HG02852 (cell line): ENCODE results near the gene FIGN.

ENCODE experiments used
- ATAC-seq: cut with Tn5 transposase; IDR thresholded peaks from one replicate; pipeline ENCODE4 v1.9.1; 2021; ENCODE audit warnings: mild to moderate bottlenecking, moderate library complexity; ENCODE audit not compliant: unreplicated experiment

Gene FIGN

DNA sequence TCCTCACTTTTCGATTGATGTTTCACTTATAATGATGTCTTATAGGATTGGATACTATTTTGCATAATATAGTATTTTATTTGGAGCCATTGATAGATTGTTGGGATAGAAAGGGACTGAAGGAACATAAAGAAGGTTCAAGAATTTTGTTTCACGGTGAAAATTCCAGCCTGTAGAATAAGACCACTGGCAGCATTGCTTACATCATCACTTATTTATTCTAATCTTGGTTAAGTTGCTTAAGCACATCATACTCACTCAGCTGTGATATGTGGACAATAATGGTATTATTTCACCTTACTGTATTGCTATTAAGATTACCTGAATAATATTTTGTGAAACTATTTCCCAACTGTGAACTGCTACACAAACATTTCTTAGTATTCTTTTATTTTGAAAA is 118.3 kb downstream of the FIGN start:
- no peak for ATAC-seq

DNA sequence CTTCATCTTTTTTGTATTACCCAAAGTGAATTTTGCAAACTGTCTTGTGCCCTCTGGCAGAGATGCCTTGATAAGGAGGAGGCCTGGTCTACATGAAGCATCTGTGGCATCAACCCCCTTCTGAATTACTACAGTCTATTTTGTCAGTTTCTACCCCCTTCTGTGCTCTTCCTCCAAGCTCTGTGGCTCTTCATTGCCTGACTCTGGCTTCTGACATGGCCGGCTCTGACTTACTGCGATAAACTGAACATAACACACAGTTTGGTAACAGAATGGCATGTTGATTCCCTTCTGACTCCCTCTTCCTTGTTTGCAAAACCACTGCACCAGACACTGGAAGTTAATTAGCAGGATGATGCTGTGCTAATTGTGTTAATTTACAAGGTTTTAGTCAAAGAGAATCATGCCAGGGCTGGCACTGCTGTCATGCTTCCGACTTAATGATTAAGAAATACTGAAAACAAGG is 122.5 kb downstream of the FIGN start:
- ATAC-seq: no peak

DNA sequence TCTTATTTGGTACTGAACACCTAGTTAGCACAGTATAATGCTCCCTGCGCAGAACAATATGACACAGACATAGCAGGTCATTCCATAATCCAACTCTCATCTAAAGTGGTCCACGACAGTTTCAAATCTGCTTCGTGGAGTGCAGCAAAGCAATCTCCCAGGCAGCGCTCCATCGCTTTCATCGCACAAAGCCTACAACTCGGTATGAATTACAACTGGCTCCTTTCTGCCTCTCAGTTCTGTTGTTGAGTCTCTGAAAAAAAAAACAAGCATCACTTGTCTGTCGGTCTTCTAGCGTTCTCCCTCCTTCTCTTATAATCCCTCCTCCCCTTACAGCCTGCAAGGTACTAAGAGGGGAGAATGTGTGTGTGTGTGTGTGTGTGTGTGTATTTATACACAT is 123.5 kb downstream of the FIGN start:
- ATAC-seq: no peak

DNA sequence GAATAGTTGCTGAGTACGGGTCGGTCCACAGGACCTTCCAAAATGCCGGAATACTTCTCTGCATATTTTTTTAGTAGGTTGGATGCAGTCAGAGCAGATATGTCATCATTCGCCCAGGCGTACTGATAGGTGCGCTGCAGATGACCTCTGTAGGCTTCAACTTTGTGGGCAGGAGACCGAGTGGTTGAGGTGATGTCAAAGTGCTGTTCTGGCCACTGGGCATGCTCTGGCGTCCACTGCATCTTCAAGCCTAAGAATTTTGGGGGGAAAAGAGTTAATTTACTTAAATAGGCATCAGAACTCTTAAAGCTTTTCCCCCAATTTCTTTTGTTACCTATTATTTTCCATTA is 124.3 kb downstream of the FIGN start:
- no peak for ATAC-seq

- ATAC-seq: no peak
Observed at GRCh38 chr2:163610817-163611556, 124.8 kb downstream of the FIGN start.

- no peak for ATAC-seq
Observed at GRCh38 chr2:163607630-163608029, 128.2 kb downstream of the FIGN start.

DNA sequence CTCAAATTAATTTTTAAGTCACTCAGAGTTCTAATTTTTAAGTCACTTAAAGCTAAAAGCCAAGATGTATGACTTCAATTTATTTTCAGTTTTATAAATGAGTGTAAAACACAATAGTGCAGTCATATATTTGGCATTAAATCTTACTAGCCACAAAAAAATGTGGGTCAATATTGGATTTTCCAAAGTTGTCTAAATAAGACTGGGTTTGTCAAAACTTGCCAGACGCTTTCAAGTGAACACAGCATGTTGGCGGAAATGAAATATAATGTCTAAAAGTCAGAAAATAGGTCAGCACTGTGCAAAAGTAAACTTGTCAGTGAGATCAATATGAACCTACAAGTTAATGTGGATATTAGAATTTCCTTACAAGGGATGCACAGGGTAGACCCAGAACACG is 128.9 kb downstream of the FIGN start:
- no peak for ATAC-seq

DNA sequence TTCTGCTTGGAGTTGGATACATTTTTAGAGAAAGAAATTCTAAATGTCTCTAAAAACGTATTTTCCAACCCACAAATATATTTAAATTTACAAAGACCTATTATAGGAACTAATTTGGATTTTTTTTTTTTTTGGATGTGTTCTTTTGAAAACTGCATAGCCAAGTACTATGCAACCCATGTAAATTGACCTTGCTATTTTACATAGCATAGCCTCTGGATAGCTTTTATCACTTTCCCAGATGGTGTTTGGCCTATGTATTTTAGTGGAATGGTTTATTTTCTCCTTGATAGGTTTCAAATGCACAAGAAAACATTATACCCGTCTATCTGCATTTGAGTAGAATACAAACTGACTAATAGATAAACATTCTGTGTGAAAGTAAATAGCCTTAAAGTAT is 130.0 kb downstream of the FIGN start:
- no peak for ATAC-seq

DNA sequence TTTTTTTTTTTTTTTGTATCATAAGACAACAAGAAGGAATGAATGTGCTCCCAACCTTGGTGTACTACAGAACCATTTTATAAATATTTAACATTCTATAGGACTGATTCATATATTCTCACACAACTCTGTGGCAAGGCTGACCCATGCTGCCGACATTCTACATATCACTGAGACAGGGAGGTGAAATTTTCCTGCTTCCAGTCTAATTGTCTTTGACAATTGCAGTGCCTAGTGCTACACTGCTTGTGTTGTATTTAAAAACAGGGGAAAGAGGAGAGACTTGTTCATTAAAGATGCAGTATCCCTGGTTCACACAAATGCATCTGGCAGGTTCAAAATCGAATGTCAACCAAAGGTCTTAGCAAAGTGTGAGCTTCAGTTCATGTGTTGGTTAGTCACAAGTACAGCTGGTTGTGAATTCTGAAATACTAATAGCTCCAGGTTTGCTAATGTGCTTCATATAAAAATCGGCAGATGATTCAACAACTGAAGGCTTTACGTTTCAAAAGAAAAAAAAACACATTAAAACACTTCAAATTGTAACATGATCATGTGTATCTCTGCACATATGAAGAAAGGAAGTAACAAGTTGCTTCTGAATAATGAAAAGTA is 130.8 kb downstream of the FIGN start:
- ATAC-seq: no peak

DNA sequence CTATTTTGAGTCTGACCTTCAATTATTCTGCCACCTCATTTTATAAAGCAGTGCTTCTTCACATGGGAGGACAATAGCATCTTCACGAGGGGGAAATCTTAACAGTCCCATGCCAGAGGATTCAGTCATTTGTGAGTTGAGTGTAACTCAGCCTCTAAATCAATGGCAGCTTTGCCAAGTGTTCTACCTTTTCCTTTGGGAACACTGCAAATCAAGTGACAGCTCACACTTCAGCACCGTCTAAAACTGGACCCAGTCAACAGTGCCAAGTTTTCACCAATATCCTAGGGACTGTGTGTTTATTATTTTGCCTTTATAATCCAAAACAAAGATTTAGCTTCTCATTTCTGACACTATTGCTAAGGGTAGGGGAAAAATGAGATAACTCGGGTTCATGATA is 133.6 kb downstream of the FIGN start:
- no peak for ATAC-seq

- ATAC-seq: no peak
Observed at GRCh38 chr2:163601377-163601776, 134.4 kb downstream of the FIGN start.

DNA sequence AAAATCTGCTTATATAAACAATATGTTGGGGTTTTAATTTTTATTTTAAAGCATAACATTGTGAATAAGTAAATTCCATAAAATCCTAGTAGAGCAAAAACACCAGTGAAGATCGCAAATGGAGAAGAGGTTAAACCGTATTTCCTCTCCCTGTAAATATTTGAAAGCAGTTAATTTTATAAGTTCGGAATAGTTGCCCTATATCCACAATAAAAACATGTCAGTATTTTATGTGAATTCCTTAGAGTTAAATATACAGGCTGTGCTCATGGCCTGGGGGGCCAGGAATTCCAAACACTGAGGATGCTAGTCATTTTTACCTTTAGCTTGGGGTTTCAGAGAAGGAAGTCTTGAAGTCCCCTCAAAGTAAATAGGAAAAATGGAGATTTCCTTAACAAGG is 135.0 kb downstream of the FIGN start:
- no peak for ATAC-seq

DNA sequence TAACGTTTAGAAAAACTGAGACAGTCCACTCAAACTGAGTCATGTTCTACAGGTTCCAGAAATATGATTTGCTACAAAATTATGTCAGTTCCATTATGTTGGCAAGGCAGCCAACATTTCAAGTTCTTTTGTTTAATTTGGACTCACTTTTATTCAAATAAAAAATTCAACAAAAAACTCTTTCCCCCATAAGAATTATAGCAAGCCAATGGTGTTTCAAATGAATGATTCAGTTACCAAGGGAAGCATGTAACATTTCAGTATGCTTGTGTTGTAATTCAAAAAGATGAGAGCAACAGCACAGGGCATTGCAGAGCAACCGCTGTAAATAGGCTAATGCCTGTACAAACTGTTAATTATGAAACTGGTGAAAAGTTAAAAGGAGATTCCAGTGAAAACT is 140.8 kb downstream of the FIGN start:
- ATAC-seq: no peak

DNA sequence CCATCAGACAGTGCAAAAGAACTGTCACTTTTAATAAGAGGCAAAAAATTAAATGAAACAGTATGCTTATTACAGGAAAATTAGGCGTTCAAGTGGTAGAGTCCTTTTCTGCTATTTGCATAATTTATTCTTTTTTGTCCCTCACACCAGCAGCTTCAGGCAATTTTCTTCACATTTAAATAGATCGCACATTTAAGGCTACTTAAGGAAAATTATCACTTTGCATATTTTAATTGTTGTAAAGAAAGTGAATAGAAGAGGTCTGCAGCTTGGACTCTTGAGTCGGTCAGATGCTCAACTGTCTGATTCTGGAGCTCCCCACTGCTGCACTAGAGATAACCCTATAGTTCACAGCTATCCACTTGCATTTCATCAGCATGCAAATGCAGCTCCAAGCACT is 141.3 kb downstream of the FIGN start:
- ATAC-seq: no peak

GRCh38 chr2:163593982-163594381 is 141.8 kb downstream of the FIGN start:
- no peak for ATAC-seq

DNA sequence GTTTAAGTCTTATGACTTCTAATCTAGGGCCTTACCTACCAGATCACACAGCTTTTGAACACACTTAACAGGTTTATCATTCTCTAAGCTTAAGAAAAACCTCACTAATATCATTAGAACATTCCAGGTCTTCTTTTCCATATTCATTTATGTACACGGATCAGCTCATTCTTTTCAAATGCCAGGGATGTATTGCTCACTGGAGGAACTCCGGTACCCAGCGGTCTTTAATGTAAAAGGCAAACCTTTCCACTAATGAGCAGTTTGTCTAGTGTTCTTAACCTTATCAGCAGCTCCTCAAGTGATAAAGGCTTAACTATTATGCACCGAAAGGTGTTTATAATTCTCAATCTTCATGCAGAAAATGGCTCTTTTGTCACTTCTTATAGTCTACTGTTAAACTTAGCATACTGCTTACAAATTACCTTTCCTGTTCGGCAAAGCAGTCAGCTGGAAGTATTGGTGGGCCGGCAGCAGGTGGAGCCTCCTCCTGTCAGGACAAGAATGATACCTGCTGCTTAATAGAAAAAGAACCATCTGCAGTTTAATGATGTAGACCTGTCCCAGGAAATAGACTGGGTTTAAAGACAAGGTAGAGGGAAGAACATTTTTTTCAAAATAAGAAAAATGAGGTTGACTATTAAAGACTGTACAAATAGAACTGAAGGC is 142.7 kb downstream of the FIGN start:
- no peak for ATAC-seq

DNA sequence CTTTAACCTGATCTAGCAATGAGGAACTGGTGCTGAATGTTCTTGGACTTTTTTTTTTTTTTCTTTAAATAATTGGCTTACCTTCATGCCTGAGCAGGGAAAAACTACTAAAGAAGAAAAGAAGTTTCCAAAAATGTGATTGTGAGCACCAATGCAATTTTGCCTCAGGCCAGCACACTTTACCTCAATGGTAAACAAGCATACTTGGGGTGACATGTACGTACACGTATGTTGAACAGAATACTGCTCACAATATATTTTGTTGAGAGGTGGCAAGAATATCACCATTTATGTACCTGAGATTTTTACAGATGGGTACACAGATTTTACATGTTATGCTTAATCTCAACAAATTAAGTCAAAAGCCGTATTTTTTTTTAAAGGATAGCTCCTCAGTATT is 144.3 kb downstream of the FIGN start:
- ATAC-seq: no peak

- ATAC-seq: no peak
Observed at GRCh38 chr2:163580757-163581156, 155.1 kb downstream of the FIGN start.

DNA sequence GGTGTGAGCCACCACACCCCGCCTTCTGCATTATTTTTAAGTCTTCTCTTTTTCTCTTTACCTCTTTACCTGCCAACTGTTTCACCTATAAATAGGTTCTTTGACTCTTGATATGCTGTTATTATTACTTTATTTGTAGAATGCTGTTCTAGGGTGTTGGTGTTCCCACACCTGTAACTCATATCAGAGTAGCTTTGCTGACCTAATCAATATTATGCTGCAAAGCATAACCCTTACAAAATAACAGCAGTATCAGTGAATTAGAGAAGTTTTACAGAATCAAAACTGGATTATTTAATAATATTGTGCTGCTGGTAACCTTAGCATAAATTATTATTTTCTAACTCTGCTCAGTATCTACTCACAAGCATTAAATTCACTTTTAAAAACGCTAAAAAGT is 161.5 kb downstream of the FIGN start:
- ATAC-seq: no peak

GRCh38 chr2:163573652-163574051 is 162.2 kb downstream of the FIGN start:
- no peak for ATAC-seq

- no peak for ATAC-seq
Observed at GRCh38 chr2:163572850-163573249, 163.0 kb downstream of the FIGN start.

- no peak for ATAC-seq
Observed at GRCh38 chr2:163571423-163572102, 164.2 kb downstream of the FIGN start.
